Epidermal melanocyte (primary cell): ENCODE results near the gene CFAP20DC.
"Not testable (repeated sequence)": the region's sequence is repeated elsewhere in the genome, so short reads cannot be mapped to it uniquely, and the experiment has no call there.

Source experiments
- DNase-seq: peaks from one replicate; pipeline ENCODE4 v3.0.0; 2011; ENCODE audit warnings: low spot score; ENCODE audit not compliant: insufficient read length

The CFAP20DC gene

GRCh38 chr3:59049671-59050331 lies at the start of gene CFAP20DC:
TSS of gene CFAP20DC (minus strand) at chr3:59050025. CDS start at chr3:59049631, 394 bp downstream.
- peak; percentile 89 for DNase-seq

DNA sequence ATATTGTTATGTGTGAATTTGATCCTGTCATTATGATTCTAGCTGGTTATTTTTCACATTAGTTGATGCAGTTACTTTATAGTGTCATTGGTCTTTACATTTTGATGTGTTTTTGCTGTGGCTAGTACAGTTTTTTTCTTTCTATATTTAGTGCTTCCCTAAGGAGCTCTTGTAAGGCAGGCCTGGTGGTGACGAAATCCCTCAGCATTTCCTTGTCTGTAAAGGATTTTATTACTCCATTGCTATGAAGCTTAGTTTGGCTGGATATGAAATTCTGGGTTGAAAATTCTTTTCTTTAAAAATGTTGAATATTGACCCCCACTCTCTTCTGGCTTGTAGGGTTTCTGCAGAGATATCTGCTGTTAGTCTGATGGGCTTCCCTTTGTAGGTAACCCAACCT lies 48.7 kb upstream of the CFAP20DC start:
- DNase-seq: not testable (repeated sequence)

- no peak for DNase-seq
Observed at GRCh38 chr3:59094446-59094845, 44.6 kb upstream of the CFAP20DC start.

GRCh38 chr3:59093521-59093920 lies 43.7 kb upstream of the CFAP20DC start:
- no peak for DNase-seq

DNA sequence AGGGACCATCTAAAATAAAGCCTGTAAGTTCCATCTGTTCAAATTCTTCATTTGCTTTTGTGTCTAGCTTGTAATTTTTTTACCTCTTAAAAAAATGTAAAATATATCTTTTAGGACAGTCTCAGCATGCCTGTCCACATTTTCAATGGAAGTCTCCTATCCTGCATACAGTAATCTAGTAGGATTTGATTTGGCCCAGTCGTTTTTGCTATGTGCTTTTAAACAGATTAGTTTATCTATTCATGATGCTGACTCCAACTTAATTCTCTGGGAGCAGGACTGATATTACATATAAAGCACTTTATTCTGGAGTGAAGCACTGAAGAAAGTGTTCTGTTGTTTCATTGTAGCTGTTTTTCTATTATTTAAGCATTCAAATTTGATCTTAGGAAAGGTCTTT lies 38.9 kb upstream of the CFAP20DC start:
- DNase-seq: no peak

DNA sequence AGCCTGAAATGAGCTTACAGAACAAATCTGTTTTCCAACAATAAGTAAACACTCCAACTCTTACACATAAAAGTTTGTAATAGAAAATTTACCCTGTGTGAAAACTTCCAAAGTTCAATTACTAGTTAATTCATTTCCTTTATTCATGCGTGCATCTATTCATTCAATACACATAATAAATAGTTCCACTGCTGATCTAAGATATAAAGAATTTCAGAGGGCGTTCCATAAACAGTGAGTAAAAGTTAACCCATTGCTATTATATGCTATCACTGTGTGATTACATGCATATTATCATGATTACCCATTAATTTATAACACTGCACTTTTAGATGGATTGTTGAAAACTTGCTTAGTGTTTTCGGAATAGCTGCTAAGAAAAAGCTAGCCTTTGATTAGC lies 36.2 kb upstream of the CFAP20DC start:
- no peak for DNase-seq

GRCh38 chr3:59084583-59084982 lies 34.8 kb upstream of the CFAP20DC start:
- no peak for DNase-seq

- DNase-seq: no peak
Observed at GRCh38 chr3:59082106-59082505, 32.3 kb upstream of the CFAP20DC start.

GRCh38 chr3:59081071-59081470 lies 31.2 kb upstream of the CFAP20DC start:
- DNase-seq: no peak

DNA sequence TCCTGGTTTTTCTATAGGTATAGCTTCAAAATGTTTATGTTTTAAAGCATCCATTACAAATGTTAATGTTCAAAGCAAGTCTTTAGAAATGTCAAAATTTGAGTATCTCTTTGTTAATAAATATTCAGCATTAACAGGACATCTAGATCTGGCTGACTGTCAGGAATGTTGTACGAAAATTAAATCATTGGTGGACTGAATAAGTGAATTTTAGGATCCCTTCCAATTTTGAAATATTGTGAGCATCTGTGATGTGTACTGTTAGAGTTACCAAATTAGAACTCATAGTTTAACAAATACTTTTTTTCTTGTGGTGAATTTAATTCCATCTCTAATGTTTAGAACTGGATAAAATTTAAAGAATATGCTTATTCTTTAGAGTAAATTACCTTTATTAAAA lies 30.1 kb upstream of the CFAP20DC start:
- DNase-seq: no peak

DNA sequence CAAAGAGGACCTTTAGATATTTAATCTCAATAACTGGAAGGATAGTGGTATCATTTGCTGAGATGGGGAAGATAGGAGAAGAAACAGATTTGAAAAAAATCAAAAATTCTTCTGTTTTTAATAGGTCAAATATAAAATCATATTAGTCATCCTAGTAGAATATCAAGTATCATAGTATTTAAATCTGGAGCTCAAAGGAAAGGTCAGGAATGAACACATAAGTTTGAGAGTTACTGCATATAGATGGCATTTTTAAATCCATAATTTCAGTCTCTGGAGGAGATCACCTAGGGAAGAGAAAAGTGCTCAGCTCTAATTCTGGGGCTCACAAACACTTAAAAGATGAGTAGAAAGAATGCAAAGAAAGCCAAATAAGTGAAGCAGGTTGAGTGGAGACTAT lies 24.9 kb upstream of the CFAP20DC start:
- DNase-seq: no peak

GRCh38 chr3:59072681-59073080 lies 22.9 kb upstream of the CFAP20DC start:
- no peak for DNase-seq

DNA sequence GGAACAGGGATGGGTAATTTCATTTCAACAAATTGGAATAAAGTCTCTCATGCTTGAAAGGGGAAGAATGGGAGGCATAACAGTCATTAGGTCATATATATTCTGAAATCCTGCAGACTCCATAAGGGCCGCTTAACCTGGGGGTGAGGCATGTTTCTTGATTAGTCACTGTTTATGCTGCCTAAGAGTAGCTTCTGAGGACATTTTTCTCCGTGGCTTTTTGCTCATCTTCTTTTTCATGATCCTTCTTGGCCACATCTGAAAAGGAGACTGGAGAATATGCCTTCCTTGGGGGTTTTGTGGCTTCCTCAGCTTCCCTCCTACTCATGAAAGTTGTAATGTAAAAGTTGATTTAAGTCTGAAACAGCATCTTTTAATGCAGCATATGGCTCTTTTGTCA lies 20.0 kb upstream of the CFAP20DC start:
- DNase-seq: no peak

DNA sequence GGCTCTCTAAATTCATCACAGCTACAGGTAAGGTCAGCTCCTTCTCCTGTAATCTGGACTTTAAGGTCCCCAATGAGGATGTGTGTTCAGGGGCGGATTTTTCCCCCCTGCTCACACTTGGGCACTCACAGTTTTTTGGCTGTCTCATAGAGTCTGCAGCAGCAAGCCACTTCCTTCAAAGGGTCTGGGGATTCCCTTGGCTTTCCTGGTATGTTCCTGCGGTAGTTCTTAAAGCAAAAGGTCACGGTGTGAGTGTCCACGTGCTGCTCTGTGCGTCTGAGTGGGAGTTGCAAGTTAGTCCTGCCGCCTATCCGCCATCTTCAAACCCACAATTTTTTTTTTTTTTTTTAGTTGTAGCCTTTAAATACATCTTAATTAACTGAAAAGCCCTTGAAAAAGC lies 15.4 kb upstream of the CFAP20DC start:
- no peak for DNase-seq

DNA sequence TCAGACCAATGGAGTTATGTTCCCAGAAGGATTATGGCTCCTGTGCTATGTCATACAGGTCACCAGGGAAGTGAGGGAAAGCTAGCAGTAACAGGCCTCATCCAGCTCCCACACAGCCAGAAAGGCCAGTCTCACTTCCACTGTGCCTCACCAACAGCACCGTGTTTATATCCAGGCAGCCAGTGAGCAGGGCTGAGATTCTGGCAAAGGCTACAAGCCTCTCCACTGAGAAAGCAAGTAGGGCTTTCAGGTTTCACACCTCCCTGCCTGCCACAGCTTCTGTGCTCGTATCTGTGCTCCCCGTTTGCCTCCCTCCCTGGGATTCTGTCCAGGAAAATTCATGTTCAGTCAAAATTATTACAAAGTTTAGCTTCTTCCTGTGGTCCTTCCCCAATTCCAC lies 14.9 kb upstream of the CFAP20DC start:
- DNase-seq: no peak

- DNase-seq: no peak
Observed at GRCh38 chr3:59064276-59064675, 14.5 kb upstream of the CFAP20DC start.

DNA sequence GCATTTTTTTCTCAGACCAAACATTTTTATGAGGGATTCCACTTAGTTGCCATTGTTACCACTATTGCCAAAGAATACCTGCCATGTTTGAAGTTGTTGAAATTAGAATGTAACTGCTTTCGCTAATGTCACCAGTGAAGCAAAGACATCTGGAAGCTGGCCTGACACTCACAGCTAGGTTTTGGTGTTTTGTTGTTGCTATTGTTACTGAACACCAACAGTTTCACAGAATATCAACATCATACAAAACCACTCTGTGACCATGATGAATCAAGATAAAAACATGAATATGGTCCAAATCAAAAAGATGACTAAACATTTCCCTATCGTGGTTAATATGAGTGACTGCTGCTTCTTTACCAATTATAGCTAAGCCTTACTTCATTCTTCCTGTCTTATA lies 6.9 kb upstream of the CFAP20DC start:
- DNase-seq: no peak

DNA sequence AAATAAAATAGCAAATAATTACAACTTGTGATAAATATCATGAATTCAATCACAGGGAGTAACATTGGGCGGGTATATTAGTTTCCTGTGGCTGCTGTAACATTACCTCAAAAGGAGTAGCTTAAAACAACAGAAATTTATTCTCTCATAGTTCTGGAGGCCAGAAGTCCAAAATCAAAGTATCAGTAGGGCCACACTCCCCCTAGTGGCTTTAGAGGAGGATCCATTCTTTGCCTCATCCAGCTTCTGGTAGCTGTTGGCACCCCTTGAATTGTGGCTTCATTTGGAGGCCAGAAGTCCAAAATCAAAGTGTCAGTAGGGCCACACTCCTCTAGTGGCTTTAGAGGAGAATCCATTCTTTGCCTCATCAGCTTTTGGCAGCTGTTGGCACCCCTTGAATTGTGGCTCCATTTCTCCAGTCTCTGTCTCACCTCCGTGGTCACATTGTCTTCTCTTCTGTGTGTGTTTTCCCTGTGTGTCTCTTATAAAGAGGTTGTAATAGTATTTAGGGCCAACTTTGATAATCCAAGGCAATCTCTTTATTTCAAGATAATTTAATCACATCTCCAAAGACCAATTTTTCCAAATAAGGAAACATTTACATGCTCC lies 3.1 kb upstream of the CFAP20DC start:
- no peak for DNase-seq

- DNase-seq: not testable (repeated sequence)
Observed at GRCh38 chr3:59050811-59051414, 1.1 kb upstream of the CFAP20DC start.

- DNase-seq: no peak
Observed at GRCh38 chr3:59046839-59047238, 3.0 kb downstream of the CFAP20DC start.

DNA sequence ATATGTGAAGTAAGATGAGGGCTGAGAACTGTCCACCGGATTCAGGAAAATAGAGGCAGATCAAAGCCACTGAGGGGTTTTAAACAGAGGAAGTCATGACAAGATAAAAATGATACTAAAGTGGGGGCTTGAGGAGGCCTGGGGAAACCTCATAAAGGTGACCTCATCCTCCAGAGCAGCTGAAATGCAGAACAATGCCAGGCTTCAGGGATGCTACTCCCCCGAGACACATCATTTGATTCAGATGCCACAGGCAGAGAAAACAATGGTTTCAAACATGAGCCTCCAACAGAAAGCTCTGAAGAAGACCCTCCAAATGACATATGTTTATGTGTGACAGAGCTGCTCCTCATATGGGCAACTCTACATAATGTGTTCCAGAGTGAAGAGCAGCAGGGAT lies 6.4 kb downstream of the CFAP20DC start:
- DNase-seq: no peak

GRCh38 chr3:59040902-59041301 lies 8.9 kb downstream of the CFAP20DC start:
- no peak for DNase-seq

GRCh38 chr3:59027607-59028006 lies 22.2 kb downstream of the CFAP20DC start:
- no peak for DNase-seq
